Ectodermal cell (in vitro differentiated cells): Measurements from ENCODE around the gene CPM.
"Not testable (repeated sequence)": the region's sequence is repeated elsewhere in the genome, so short reads cannot be mapped to it uniquely, and the experiment has no call there.

Experiments used
- H3K27ac ChIP-seq: 2 replicates; pipeline ENCODE4 v1.7.0; 2013; ENCODE audit warnings: mild to moderate bottlenecking, low read depth, low read length; ENCODE audit not compliant: insufficient read depth, poor library complexity, severe bottlenecking
- H3K27me3 ChIP-seq: 2 replicates; pipeline ENCODE4 v1.7.0; 2013; ENCODE audit warnings: mild to moderate bottlenecking, low read length; ENCODE audit not compliant: insufficient read depth, control insufficient read depth, poor library complexity, severe bottlenecking
- H3K36me3 ChIP-seq: one replicate; pipeline ENCODE4 v1.7.0; 2013; ENCODE audit warnings: low read length; ENCODE audit not compliant: control insufficient read depth, insufficient read depth
- H3K4me1 ChIP-seq: one replicate; pipeline ENCODE4 v1.7.0; 2013; ENCODE audit warnings: low read length; ENCODE audit not compliant: control insufficient read depth, insufficient read depth
- H3K4me3 ChIP-seq: 2 replicates; pipeline ENCODE4 v1.7.0; 2013; ENCODE audit warnings: low read depth, low read length, control low read depth; ENCODE audit not compliant: insufficient read depth
- H3K9me3 ChIP-seq: 2 replicates; pipeline ENCODE4 v1.7.0; 2013; ENCODE audit warnings: mild to moderate bottlenecking, low read length, moderate library complexity; ENCODE audit not compliant: control insufficient read depth
- WGBS, 2 experiments: methylation state at CpG; one replicate each; pipeline ENCODE4 v1.1.7; 2013; ENCODE audit warnings: missing lambda C conversion rate in 2 of 2; 5-methylcytosine and 5-hydroxymethylcytosine counted together

The CPM gene

GRCh38 chr12:68809190-68810026, 123.6 kb downstream of the CPM start:
- no peaks in the 10 kb centered on the region for H3K4me1 ChIP-seq
- H3K36me3 ChIP-seq, result peaks cover 18% of the 10 kb centered on the region
- no peaks in the 10 kb centered on the region for H3K9me3 ChIP-seq
- peak overlapping the region; percentile 86 for H3K4me3 ChIP-seq
- H3K27me3 ChIP-seq, result no peaks in the 10 kb centered on the region
- WGBS, 2 experiments, result 77 to 96% methylated on average over 8 to 11 of the region's 12 CpGs
- no peak overlapping the region for H3K27ac ChIP-seq

GRCh38 chr12:68808388-68809189, 124.4 kb downstream of the CPM start:
- Histone ChIP-seq H3K27me3 (no peaks in the 10 kb centered on the region), H3K4me3 (peak overlapping the region; percentile 86), H3K36me3 (peaks cover 18% of the 10 kb centered on the region), H3K9me3 (no peaks in the 10 kb centered on the region), H3K4me1 (no peaks in the 10 kb centered on the region), H3K27ac (peak overlapping the region; percentile 93)
- WGBS, 2 experiments, result 0 to 1% methylated on average over 61 of the region's 61 CpGs

- Histone ChIP-seq H3K9me3 (no peaks in the 10 kb centered on the region), H3K36me3 (peaks cover 13% of the 10 kb centered on the region), H3K4me3 (peak within 1 kb of the TSS; percentile 86), H3K27me3 (no peaks in the 10 kb centered on the region), H3K27ac (peak within 1 kb of the TSS; percentile 93), H3K4me1 (no peaks in the 10 kb centered on the region)
- WGBS, 2 experiments, result 1% methylated on average over 71 to 72 of the region's 72 CpGs
Observed at GRCh38 chr12:68807576-68808387, 125.2 kb downstream of the CPM start, which contains the start of gene MDM2. Gene MDM2, plus strand, starts transcription at chr12:68808177. Its CDS starts 301 bp downstream, at chr12:68808478.

- H3K27ac ChIP-seq, result peak overlapping the region; percentile 70
- 44 to 49% methylated on average over 10 of the region's 10 CpGs for WGBS, 2 experiments
Observed at GRCh38 chr12:68807274-68807575, 125.7 kb downstream of the CPM start.

GRCh38 chr12:68806488-68807237, 126.3 kb downstream of the CPM start:
- no peak overlapping the region for H3K27ac ChIP-seq
- 91 to 92% methylated on average over 17 to 18 of the region's 18 CpGs for WGBS, 2 experiments
- no peaks in the 10 kb centered on the region for H3K9me3 ChIP-seq
- H3K27me3 ChIP-seq, result no peaks in the 10 kb centered on the region
- H3K4me3 ChIP-seq, result no peak overlapping the region
- H3K4me1 ChIP-seq, result no peaks in the 10 kb centered on the region
- H3K36me3 ChIP-seq, result peaks cover 13% of the 10 kb centered on the region

More at GRCh38 chr12:68807274-68807575, 125.7 kb downstream of the CPM start:
- not testable (repeated sequence) for H3K27me3 ChIP-seq, H3K9me3 ChIP-seq, H3K4me1 ChIP-seq
- peaks cover 13% of the 10 kb centered on the region for H3K36me3 ChIP-seq
- H3K4me3 ChIP-seq, result peak overlapping the region; percentile 86

- Histone ChIP-seq H3K4me1 (no peaks in the 10 kb centered on the region), H3K9me3 (no peaks in the 10 kb centered on the region), H3K4me3 (no peak overlapping the region), H3K27ac (no peak overlapping the region), H3K27me3 (no peaks in the 10 kb centered on the region), H3K36me3 (peaks cover 9% of the 10 kb centered on the region)
- 91 to 93% methylated on average over 7 of the region's 7 CpGs for WGBS, 2 experiments
Observed at GRCh38 chr12:68805592-68806120, 127.3 kb downstream of the CPM start.

GRCh38 chr12:68804657-68805591, 128.0 kb downstream of the CPM start:
- WGBS, 2 experiments, result 87 to 88% methylated on average over 32 of the region's 32 CpGs
- Histone ChIP-seq H3K36me3 (peaks cover 4% of the 10 kb centered on the region), H3K27ac (no peak overlapping the region), H3K4me1 (no peaks in the 10 kb centered on the region), H3K27me3 (no peaks in the 10 kb centered on the region), H3K9me3 (no peaks in the 10 kb centered on the region), H3K4me3 (no peak overlapping the region)

- Histone ChIP-seq H3K4me3 (no peak overlapping the region), H3K4me1 (no peaks in the 10 kb centered on the region), H3K27ac (no peak overlapping the region), H3K9me3 (no peaks in the 10 kb centered on the region), H3K36me3 (no peaks in the 10 kb centered on the region), H3K27me3 (no peaks in the 10 kb centered on the region)
- 95% methylated on average over 5 of the region's 5 CpGs for WGBS, 2 experiments
Observed at GRCh38 chr12:68803948-68804656, 128.9 kb downstream of the CPM start.
